Neural cell (in vitro differentiated cells): ENCODE results near the gene TLCD5. TPM values are rescaled to one million over a fixed set of nuclear protein-coding genes. Genes with fewer than 3 reads are reported as not detected.
A peak's percentile ranks its signal among the peaks of the same experiment; 100 is the strongest.

Source experiments
- H2AFZ ChIP-seq: fragments of 200-600, 300-800 bp; sonication (generic), shearing (Covaris generic); 2 replicates; pipeline ENCODE4 v1.6.0; 2014; ENCODE audit warnings: low read depth, mild to moderate bottlenecking, antibody characterized with exemption, low read length, moderate library complexity
- H3F3A ChIP-seq: fragments of 200-600 bp; shearing (Covaris generic); 2 replicates; pipeline ENCODE4 v1.6.1; 2016; ENCODE audit warnings: mild to moderate bottlenecking, moderate library complexity, mixed read lengths, antibody characterized with exemption, low read length; ENCODE audit not compliant: insufficient read depth, poor library complexity, severe bottlenecking
- H3K27ac ChIP-seq: fragments of 200-600, 300-800 bp; sonication (generic), shearing (Covaris generic); 2 replicates; pipeline ENCODE4 v1.5.1; 2014; ENCODE audit warnings: mild to moderate bottlenecking, low read length, moderate library complexity
- H3K27me3 ChIP-seq: fragments of 300-800, 200-600 bp; sonication (generic), shearing (Covaris generic); 2 replicates; pipeline ENCODE4 v1.6.0; 2014; ENCODE audit warnings: mild to moderate bottlenecking, low read depth, low read length, moderate library complexity; ENCODE audit not compliant: insufficient read depth
- H3K36me3 ChIP-seq: fragments of 300-800, 200-600 bp; sonication (generic), shearing (Covaris generic); 2 replicates; pipeline ENCODE4 v1.5.1; 2014; ENCODE audit warnings: mild to moderate bottlenecking, antibody characterized with exemption, low read length, moderate library complexity; ENCODE audit not compliant: insufficient read depth
- H3K4me2 ChIP-seq: fragments of 300-800, 200-600 bp; sonication (generic), shearing (Covaris generic); 2 replicates; pipeline ENCODE4 v1.6.0; 2014; ENCODE audit warnings: mild to moderate bottlenecking, low read length
- H3K4me3 ChIP-seq: fragments of 300-800, 200-600 bp; sonication (generic), shearing (Covaris generic); 2 replicates; pipeline ENCODE4 v1.5.1; 2014; ENCODE audit warnings: mild to moderate bottlenecking, low read length, moderate library complexity
- H3K79me2 ChIP-seq: fragments of 200-600 bp; shearing (Covaris generic); replicated peaks from 2 replicates; pipeline ENCODE4 v1.6.0; 2014; ENCODE audit warnings: mild to moderate bottlenecking, low read length, moderate library complexity; ENCODE audit not compliant: insufficient read depth
- H3K9ac ChIP-seq: fragments of 300-800, 200-600 bp; sonication (generic), shearing (Covaris generic); 2 replicates; pipeline ENCODE4 v1.6.1; 2016; ENCODE audit warnings: mild to moderate bottlenecking, low read length, mixed read lengths
- H3K9me2 ChIP-seq: fragments of 200-600 bp; shearing (Covaris generic); 2 replicates; pipeline ENCODE4 v1.6.1; 2016; ENCODE audit warnings: mild to moderate bottlenecking, low read length, mixed read lengths; ENCODE audit not compliant: insufficient read depth
- H3K9me3 ChIP-seq: fragments of 200-600, 300-800 bp; sonication (generic), shearing (Covaris generic); 2 replicates; pipeline ENCODE4 v1.6.1; 2016; ENCODE audit warnings: mild to moderate bottlenecking, mixed run types, low read length, moderate library complexity, mixed read lengths
- H4K20me1 ChIP-seq: fragments of 200-600 bp; shearing (Covaris generic); 2 replicates; pipeline ENCODE4 v1.6.1; 2016; ENCODE audit warnings: mild to moderate bottlenecking, mixed run types; ENCODE audit not compliant: insufficient read depth
- EP300 ChIP-seq: fragments of 450-650 bp; conservative IDR thresholded peaks from 2 replicates; pipeline ENCODE4 v1.6.1; 2014; ENCODE audit warnings: antibody characterized with exemption, mild to moderate bottlenecking, moderate library complexity; ENCODE audit not compliant: poor library complexity, severe bottlenecking
- EZH2 ChIP-seq: fragments of 200-600, 300-800 bp; shearing (Covaris generic), sonication (generic); IDR thresholded peaks from 2 replicates; pipeline ENCODE4 v1.6.1; 2014; ENCODE audit warnings: antibody characterized with exemption, low read length, borderline replicate concordance, mild to moderate bottlenecking; ENCODE audit not compliant: insufficient read depth, poor library complexity, severe bottlenecking
- MXI1 ChIP-seq: fragments of 450-650 bp; conservative IDR thresholded peaks from 2 replicates; pipeline ENCODE4 v1.6.1; 2014; ENCODE audit warnings: antibody characterized with exemption, mild to moderate bottlenecking; ENCODE audit not compliant: poor library complexity, severe bottlenecking
- POLR2AphosphoS5 ChIP-seq: IDR thresholded peaks from 2 replicates; pipeline ENCODE4 v1.6.1; 2012
- RAD21 ChIP-seq: fragments of 450-650 bp; conservative IDR thresholded peaks from 2 replicates; pipeline ENCODE4 v1.6.1; 2014; ENCODE audit warnings: antibody characterized with exemption, mild to moderate bottlenecking, moderate library complexity
- REST ChIP-seq: IDR thresholded peaks from 2 replicates; pipeline ENCODE4 v1.6.1; 2012; ENCODE audit warnings: borderline replicate concordance
- SMC3 ChIP-seq: fragments of 450-650 bp; conservative IDR thresholded peaks from 2 replicates; pipeline ENCODE4 v1.6.1; 2014; ENCODE audit warnings: antibody characterized with exemption, mild to moderate bottlenecking, moderate library complexity; ENCODE audit not compliant: poor library complexity
- TAF1 ChIP-seq: IDR thresholded peaks from 2 replicates; pipeline ENCODE4 v1.6.1; 2012; ENCODE audit warnings: low read depth
- polyA plus RNA-seq: library from polyadenylated mRNA; depleted of rRNA; stranded (reverse); fragments of >200 nt; gene quantifications from 2 replicates; pipeline ENCODE4 v1.2.3, GENCODE V29; 2014
- TF ChIP-seq, protein P1 (sequence below): fragments of 450-650 bp; IDR thresholded peaks from 2 replicates; pipeline ENCODE4 v1.5.1; 2014; ENCODE audit warnings: antibody characterized with exemption, mild to moderate bottlenecking, moderate library complexity; ENCODE audit not compliant: poor library complexity, severe bottlenecking

The TLCD5 gene
- polyA plus RNA-seq, 1 donor from 2014 or later = 31.1 TPM

GRCh38 chr11:120302001-120302805, 22.9 kb upstream of the TLCD5 start:
- Histone ChIP-seq H3K36me3 (no peaks in the 10 kb centered on the region), H3K27me3 (no peaks in the 10 kb centered on the region), H3K4me2 (no peak overlapping the region), H3K79me2 (no peaks in the 10 kb centered on the region), H3K9me2 (no peaks in the 10 kb centered on the region), H2AFZ (no peak overlapping the region), H3K27ac (no peak overlapping the region), H3K9me3 (no peaks in the 10 kb centered on the region), H4K20me1 (no peaks in the 10 kb centered on the region), H3K4me3 (no peak overlapping the region), H3K9ac (no peak overlapping the region), H3F3A (no peaks in the 10 kb centered on the region)
- TF ChIP-seq, protein P1, sequence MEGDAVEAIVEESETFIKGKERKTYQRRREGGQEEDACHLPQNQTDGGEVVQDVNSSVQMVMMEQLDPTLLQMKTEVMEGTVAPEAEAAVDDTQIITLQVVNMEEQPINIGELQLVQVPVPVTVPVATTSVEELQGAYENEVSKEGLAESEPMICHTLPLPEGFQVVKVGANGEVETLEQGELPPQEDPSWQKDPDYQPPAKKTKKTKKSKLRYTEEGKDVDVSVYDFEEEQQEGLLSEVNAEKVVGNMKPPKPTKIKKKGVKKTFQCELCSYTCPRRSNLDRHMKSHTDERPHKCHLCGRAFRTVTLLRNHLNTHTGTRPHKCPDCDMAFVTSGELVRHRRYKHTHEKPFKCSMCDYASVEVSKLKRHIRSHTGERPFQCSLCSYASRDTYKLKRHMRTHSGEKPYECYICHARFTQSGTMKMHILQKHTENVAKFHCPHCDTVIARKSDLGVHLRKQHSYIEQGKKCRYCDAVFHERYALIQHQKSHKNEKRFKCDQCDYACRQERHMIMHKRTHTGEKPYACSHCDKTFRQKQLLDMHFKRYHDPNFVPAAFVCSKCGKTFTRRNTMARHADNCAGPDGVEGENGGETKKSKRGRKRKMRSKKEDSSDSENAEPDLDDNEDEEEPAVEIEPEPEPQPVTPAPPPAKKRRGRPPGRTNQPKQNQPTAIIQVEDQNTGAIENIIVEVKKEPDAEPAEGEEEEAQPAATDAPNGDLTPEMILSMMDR = no peak
- TF ChIP-seq SMC3 (no peak), EP300 (no peak), POLR2AphosphoS5 (no peak), TAF1 (no peak), RAD21 (no peak), EZH2 (no peak)

- Histone ChIP-seq H3K4me2 (no peak overlapping the region), H3F3A (no peaks in the 10 kb centered on the region), H2AFZ (no peak overlapping the region), H3K27me3 (no peaks in the 10 kb centered on the region), H3K4me3 (no peak overlapping the region), H3K79me2 (no peaks in the 10 kb centered on the region), H3K9me3 (no peaks in the 10 kb centered on the region), H3K9ac (no peak overlapping the region), H3K36me3 (no peaks in the 10 kb centered on the region), H3K9me2 (no peaks in the 10 kb centered on the region), H4K20me1 (no peaks in the 10 kb centered on the region), H3K27ac (no peak overlapping the region)
- TF ChIP-seq POLR2AphosphoS5 = no peak
- peak; percentile 63 for TF ChIP-seq SMC3
- no peak for TF ChIP-seq REST
- TF ChIP-seq EP300 = no peak
- no peak for TF ChIP-seq MXI1
- TF ChIP-seq, protein P1 = peak; percentile 71
- no peak for TF ChIP-seq EZH2
- peak; percentile 54 for TF ChIP-seq RAD21
- TF ChIP-seq TAF1 = no peak
Observed at GRCh38 chr11:120303004-120303637, 22.0 kb upstream of the TLCD5 start.
